Right ventricle myocardium inferior (tissue), 1 donor: ENCODE results near the gene SDK1. TPM values are rescaled to one million over a fixed set of nuclear protein-coding genes. Genes with fewer than 3 reads are reported as not detected.

Experiments used
- ATAC-seq: fragments of 200-7000 bp; cut with Tn5 transposase; one replicate; pipeline ENCODE4 v1.9.1; 2020; ENCODE audit warnings: mild to moderate bottlenecking, moderate library complexity
- DNase-seq: peaks from one replicate; pipeline ENCODE4 v3.0.0; 2021; ENCODE audit errors: missing footprints
- intact Hi-C: fragments of 100-400 bp; cut with DNase I; formaldehyde crosslinking; loops from one replicate; pipeline ENCODE4 v1.11.0; 2022
- long read RNA-seq: library from polyadenylated mRNA; unstranded; transcript quantifications from one replicate; pipeline ENCODE4 v2.0.0, GENCODE V29; 2021
- total RNA-seq: library from RNA; stranded (reverse); fragmentation: NEBNext Ultra II Directional; extraction: Animal tissue kit (Norgen Biotek cat#: 25700); gene quantifications from one replicate; pipeline ENCODE4 v1.2.1, GENCODE V29; 2021
- donor health status: DM: no; HTN: yes; CAD: no; lungs with severe emphysema.

SDK1 gene, protein sequence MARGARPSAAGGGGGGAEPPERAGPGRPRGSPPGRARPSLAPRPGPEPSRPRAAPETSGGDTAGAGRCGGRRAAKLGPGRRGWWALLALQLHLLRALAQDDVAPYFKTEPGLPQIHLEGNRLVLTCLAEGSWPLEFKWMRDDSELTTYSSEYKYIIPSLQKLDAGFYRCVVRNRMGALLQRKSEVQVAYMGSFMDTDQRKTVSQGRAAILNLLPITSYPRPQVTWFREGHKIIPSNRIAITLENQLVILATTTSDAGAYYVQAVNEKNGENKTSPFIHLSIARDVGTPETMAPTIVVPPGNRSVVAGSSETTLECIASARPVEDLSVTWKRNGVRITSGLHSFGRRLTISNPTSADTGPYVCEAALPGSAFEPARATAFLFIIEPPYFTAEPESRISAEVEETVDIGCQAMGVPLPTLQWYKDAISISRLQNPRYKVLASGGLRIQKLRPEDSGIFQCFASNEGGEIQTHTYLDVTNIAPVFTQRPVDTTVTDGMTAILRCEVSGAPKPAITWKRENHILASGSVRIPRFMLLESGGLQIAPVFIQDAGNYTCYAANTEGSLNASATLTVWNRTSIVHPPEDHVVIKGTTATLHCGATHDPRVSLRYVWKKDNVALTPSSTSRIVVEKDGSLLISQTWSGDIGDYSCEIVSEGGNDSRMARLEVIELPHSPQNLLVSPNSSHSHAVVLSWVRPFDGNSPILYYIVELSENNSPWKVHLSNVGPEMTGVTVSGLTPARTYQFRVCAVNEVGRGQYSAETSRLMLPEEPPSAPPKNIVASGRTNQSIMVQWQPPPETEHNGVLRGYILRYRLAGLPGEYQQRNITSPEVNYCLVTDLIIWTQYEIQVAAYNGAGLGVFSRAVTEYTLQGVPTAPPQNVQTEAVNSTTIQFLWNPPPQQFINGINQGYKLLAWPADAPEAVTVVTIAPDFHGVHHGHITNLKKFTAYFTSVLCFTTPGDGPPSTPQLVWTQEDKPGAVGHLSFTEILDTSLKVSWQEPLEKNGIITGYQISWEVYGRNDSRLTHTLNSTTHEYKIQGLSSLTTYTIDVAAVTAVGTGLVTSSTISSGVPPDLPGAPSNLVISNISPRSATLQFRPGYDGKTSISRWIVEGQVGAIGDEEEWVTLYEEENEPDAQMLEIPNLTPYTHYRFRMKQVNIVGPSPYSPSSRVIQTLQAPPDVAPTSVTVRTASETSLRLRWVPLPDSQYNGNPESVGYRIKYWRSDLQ (N-terminal part only)
- 2.3 TPM for total RNA-seq
- long read RNA-seq, partial matches to known transcripts = 0 of 1 reads
- long read RNA-seq, other reads (novel, unspliced or antisense) = 1 of 1 reads

DNA sequence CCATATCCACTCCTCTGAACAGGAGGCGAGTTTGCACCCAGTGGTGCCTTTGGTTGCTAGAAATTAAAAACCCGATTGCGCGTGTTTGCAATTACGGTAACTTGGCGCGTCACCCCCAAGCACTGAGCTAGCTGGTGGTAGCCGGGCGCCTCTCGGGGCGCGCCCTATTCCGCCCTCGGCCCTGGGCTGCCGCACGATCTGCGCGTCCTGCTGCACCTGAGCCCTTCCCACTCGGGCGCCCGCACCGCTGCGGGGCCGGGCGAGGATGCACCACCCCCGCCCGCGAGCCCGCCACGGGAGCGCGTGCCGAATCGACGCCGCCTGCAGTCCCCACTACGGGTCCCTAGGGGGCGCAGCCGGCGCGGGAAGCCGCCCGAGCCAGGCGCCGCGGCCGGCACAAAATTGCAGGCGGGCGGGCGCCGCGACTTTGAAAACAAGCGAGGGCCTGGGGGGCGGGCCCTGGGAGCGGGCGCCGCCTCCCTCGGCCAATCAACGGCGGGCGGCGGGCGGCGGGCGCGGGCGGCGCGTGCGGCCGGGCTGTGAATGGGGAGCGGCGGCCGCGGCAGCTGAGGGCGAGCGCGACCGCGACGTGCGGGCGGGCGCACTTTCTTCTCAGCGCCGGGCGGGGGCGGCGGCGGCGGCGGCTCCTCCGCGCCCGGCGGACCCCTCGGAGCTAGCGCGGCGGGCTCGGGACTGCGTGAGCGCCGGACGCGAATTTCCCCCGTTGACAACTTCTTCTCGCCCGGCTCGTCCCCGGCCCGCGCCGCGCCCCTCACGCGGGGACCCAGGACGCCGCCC is at the start of gene SDK1:
TSS of gene SDK1 (plus strand) at position 602 of the 798 bp plus-strand sequence. CDS start 335 bp downstream, outside the sequence.
- intact Hi-C loops = loop anchor here (5.0 kb wide), 3 partner anchors 84 to 596 kb away; no protein-coding TSS in a partner anchor
- ATAC-seq (peak; percentile 97), DNase-seq (peak; percentile 96)

DNA sequence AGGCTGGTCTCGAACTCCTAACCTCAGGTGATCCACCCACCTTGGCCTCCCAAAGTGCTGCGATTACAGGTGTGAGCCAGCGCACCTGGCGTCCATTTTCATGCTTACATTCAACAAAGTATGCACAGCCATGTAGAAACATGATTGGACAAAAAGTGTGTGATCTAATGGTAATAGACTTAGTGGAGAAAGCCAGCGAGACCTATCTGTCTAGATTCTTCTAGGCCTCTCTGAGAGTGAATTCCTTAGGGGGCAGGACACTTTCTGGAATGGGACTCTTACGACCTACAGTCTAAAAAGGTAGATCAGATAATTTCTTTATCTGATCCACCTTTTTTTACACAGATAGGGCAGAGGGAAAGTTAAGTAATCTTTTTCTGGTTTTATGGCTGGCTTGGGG is 46.3 kb upstream of the SDK1 start:
- DNase-seq (no peak), ATAC-seq (no peak)
- intact Hi-C loops = no loop called here

DNA sequence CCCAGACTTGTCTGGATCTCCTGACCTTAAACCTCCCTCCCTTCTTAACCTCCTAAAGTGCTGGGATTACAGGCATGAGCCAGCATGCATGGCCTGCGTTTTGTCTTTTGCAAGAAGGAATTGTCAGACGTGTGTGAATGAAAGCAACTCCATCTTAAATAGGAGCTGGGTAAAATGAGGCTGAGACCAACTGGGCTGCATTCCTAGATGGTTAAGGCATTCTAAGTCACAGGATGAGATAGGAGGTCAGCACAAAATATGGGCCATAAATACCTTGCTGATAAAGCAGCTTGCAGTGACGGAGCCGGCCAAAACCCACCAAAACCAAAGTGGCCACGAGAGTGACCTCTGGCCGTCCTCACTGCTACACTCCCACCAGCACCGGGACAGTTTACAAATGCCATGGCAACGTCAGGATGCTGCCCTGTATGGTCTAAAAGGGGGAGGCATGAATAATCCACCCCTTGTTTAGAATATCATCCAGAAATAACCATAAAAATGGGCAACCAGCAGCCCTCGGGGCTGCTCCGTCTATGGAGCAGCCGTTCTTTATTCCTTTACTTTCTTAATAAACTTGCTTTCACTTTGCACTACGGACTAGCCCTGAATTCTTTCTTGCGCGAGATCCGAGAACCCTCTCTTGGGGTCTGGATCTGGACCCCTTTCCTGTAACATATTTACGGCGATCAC is 41.2 kb upstream of the SDK1 start:
- no peak for DNase-seq
- intact Hi-C loops = no loop called here
- ATAC-seq = no peak

DNA sequence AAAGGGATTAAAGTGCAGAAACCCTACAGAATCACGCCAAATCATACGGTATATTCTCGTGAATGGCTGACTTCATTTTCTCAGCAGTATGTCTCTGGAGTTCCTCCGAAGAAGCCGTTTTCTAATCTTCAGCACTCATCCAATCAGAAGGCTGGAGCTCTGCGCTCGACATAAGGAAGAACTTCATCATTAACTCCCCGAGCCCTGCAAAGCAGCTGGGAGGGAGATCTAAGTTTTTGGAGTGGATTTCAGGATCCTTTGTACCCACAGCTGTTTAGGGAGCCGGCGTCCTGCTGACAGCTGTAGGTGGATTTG is 40.7 kb upstream of the SDK1 start:
- DNase-seq (no peak), ATAC-seq (peak; percentile 73)
- intact Hi-C loops = no loop called here

DNA sequence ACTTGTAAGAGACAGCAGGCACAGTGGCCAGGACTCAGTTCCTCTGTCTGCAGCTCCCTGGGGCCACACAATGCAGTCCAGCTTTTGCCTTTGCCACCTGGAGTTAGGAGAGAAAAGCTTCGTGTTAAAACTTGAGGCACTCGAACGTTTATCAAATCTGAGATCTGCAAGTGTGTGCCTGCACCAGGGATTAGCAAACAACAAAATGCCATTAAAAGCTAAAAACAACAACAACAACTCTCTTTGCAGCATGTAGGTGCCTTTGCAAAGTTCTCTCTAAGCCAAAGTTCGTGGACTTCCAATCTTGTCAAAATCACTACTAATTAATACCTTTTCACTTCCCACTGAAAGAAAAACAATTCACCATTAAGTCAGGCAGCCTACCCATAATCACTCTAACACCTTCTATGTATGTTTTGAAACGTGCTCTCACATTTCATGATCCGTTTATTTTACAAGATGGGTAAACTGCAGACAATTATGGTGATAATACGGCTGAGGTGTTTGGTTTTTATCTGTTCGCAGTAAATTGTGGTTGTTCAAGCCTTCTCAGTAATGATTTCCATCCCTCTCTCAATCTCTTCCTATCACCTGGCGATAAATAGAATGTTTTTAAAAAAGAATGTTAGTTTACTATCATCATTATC is 36.2 kb upstream of the SDK1 start:
- ATAC-seq (no peak), DNase-seq (no peak)
- intact Hi-C loops = no loop called here

DNA sequence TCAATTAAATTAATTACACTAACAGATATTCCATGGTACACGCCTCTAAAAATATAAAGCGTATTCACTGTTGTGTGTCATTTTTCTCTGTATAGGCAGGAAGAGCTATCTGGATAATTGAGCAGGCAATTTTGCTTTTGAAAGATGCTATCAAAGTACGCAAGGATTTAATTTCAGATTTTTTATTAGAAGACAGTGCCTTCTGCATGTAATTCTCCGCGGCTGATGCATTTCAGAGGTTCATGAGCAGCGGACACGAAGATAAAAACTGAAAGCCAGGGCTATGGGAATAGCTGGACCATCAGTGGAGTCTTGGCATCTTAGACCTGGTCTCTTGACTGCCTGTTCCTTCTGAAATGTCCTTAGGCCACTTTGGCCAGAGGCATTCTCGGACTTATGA is 35.7 kb upstream of the SDK1 start:
- ATAC-seq (no peak), DNase-seq (no peak)
- intact Hi-C loops = no loop called here

DNA sequence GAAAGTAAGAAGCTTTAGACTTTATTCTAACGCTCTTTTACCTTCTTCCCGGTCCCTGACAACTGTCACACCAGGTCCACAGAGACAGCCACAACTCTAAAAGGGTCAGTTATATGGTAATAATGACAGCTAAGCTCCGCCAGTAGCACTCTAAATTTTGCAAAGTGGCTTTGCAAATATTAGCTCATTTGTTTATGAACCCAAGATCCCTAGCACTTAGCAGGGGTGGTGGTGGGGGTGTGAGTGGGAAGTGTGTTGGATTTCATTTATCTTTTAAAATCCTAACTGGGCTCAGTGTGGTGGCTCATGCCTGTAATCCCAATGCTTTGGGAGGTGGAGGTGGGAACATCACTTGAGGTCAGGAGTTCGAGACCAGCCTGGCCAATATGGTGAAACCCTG is 34.8 kb upstream of the SDK1 start:
- intact Hi-C loops = no loop called here
- ATAC-seq (no peak), DNase-seq (no peak)

DNA sequence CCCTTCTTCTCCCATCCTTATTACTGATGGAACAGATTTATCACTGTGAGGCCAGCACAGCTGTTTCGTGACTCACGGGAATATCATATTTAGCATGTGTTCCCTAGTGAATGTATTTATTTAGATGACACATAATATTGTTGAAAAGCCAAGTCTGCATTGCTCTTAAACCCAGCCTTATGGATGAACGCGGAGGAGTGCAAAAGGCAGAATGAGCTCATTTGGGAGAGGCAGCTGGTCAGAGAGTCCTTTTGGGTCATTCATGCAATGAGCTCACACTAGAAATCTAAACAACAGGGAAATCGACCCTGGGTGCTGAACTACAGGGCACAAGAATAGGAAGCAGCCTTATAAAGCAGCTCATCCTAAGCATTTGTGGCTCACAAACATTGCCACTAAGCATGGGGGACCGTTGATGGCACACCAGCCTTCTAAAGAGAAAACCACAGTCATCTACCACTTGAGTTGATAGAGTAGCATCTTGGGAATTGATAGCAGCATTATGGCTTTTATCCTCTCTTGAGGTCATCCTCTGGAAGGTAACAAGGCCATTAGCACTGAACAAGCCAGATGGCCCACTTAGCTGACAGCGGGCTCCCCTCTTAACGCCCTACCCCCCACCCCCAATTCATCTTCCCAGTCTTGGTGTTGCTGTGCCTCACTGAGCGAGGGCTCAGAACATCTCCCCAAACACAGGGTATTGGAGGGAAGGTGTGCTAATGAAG is 32.9 kb upstream of the SDK1 start:
- intact Hi-C loops = no loop called here
- no peak for ATAC-seq

DNA sequence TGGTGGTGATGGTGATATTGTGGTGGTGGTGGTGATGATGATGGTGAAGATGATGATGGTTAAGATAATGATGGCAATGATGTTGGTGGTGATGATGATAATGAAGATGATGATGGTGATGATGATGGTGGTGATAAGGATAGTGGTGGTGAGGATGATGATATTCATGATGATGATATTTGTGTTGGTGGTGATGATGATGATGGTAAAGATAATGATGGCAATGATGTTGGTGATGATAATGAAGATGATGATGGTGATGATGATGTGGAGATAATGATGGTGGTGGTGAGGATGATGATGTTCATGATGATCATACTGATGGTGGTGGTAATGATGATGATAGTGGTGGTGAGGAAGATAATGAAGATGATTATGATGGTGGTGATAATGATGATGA is 30.7 kb upstream of the SDK1 start:
- DNase-seq (no peak), ATAC-seq (no peak)
- intact Hi-C loops = no loop called here

More for the DNA sequence above, 32.9 kb upstream of the SDK1 start:
- no peak for DNase-seq

DNA sequence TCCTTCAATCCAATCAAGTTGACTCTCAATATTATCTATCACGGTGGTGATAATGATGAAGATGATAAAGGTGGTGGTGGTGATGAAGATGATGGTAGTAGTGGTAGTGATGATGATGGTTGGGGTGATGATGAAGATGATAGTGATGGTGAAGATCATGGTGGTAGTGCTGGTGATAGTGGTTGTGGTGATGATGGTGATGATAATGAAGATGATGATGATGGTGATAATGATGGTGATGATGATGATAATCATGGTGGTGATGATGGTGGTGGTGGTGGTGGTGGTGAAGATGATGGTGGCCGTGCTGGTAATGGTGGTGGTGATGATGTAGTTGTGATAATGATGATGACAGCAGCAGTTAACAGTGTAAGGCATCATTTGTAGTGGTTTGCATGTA is 29.8 kb upstream of the SDK1 start:
- no peak for DNase-seq
- intact Hi-C loops = no loop called here
- ATAC-seq = no peak

DNA sequence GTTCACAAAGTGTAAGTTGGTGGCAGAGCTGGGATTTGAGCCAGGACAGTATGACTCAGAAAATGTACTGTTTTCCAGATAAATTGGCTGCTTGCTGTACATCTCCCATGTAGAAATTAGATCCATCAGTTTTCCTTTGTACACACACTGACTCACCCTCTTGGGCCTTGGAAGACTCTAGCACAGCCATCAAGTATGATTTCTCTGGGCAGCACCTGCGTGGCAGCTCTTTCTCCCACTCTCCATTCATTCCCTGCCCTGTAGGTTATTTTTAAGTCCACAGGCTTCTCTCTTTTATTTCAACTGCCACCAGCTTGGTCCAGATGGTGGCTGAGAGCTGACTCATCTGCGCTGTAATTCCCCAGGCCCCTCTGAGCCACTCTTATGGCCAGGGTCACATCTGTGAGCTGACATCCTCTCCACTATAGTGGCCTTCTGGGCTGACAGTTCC is 28.3 kb upstream of the SDK1 start:
- no peak for ATAC-seq
- DNase-seq = no peak
- intact Hi-C loops = no loop called here

DNA sequence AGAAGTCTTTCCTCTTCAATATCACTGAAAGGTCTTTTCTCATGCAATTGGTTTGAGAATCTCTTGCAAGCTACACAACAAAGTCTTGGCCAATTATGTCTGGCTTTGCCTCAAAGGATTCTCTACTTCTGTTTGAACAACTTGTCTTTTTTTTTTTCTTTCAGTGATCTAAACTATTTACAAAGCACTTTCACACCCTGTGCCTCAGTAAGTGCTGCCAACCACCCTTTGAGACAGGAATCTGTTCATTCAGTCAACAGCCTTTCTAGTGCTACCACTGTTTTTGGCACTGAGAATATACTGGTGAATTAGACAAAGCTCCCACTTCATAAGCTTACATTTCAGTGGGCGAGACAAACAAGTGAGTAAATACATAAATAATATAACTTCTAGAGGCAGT is 26.9 kb upstream of the SDK1 start:
- ATAC-seq = no peak
- no peak for DNase-seq
- intact Hi-C loops = no loop called here

DNA sequence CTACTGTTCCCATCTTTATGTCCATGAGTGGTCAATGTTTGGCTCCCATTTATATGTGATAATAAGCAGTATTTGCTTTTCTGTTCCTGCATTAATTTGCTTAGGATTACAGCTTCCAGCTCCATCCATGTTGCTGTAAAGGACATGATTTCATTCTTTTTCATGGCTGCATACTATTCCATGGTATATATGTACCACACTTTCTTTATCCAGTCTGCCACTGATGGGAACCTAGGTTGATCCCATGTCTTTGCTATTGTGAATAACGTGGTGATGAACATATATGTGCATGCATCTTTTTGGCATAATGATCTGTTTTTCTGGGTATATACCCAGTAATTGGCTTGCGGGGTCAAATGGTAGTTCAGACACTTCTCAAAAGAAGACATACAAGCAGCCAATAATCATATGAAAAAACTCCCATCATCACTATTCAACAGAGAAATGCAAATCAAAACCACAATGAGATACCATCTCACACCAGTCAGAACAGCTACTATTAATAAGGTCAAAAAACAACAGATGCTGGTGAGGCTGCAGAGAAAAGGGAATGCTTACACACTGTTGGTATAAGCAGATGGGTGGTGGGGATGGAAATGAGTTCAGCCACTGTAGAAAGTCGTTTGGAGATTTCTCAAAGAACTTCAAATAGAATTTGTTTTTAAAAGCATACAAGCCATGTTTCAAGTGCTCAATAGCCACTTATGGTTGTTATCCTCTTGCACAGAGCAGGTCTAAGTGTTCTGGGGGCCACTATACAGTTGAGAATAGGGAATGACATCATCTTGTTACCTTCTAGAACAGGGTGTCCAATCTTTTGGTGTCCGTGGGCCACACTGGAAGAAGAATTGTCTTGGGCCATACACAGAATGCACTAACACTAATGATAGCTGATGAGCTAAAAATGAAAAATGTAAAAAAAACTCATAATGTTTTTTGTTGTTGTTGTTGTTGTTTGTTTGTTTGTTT is 23.2 kb upstream of the SDK1 start:
- no peak for DNase-seq
- ATAC-seq = no peak
- intact Hi-C loops = no loop called here

DNA sequence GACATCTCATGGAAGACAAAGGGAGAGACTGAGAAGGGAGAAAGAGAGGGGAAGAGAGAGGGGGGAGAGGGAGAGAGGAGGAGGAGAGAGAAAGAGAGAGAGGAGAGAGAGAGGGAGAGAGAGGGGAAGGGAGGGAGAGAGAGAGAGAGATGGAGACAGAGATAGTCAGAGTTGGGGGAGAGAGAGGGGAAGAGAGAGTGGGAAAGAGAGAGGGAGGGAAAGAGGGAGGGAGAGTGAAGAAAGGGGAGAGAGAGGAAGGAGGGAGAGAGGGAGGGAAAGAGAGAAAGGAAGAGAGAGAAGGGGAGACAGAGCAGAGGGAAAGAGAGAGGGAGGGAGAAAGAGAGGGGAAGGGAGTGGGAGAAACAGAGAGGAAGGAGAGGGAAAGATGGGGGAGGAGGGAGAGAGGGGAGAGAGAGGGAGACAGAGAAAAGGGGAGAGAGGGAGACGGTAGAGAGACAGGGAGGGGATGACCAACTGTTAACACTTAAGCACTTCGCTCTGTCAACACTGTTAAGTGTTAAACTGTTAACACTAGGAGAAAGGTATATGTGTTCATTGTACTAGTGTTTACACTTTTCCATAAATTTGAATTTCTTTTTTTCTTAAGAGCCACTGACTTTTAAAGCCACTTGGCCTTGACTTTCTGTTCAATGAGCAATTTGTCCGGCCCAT is 21.8 kb upstream of the SDK1 start:
- no peak for DNase-seq

DNA sequence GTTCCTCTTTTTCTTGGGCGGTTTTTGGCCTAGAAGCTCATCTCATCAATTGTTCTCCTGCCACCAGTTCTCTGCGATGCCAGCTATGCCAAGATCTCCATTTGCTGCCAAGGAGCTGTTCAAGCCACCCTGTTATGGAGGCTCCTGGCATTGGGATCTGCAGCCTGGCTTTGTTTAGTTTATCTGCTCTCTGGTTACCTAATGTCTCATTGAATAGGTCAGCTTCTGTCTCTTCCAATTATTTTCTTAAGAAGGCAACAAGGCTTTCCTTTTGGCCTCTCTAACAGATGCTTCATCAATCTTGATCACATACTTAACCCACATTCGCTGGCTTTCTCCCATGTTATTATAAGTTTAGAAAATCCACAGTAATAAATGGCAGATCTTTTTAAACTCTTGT is 20.6 kb upstream of the SDK1 start:
- no peak for DNase-seq
- intact Hi-C loops = no loop called here
- ATAC-seq = no peak

More for the DNA sequence above, 21.8 kb upstream of the SDK1 start:
- intact Hi-C loops = no loop called here
- ATAC-seq = no peak
